Upper lobe of left lung (tissue), 6 donors: ENCODE measurements around the gene RNF4. TPM values are rescaled to one million over a fixed set of nuclear protein-coding genes. Genes with fewer than 3 reads are reported as not detected.

Experiments
- ATAC-seq, 2 donors: fragments of 200-7000 bp; cut with Tn5 transposase; one replicate each; pipeline ENCODE4 v1.9.1; 2022; ENCODE audit warnings: mild to moderate bottlenecking in 2 of 2, moderate library complexity in 2 of 2; ENCODE audit not compliant: low FRiP score in 2 of 2
- DNase-seq, 2 donors: peaks; one replicate each; pipeline ENCODE4 v3.0.0-alpha.2; 2019 to 2020
- H3K27ac ChIP-seq, 4 donors: fragments of 200-600 bp; sonication (generic); one replicate each; pipeline ENCODE4 v1.5.1; 2016 to 2019
- H3K27me3 ChIP-seq, 4 donors: fragments of 200-600 bp; sonication (generic); one replicate each; pipeline ENCODE4 v1.5.1; 2017 to 2019
- H3K36me3 ChIP-seq, 4 donors: fragments of 200-600 bp; sonication (generic); one replicate each; pipeline ENCODE4 v1.5.1; 2016 to 2019
- H3K4me1 ChIP-seq, 4 donors: fragments of 200-600 bp; sonication (generic); one replicate each; pipeline ENCODE4 v1.5.1; 2018 to 2019
- H3K4me3 ChIP-seq, 4 donors: fragments of 200-600 bp; sonication (generic); one replicate each; pipeline ENCODE4 v1.5.1; 2017 to 2019; ENCODE audit warnings: mild to moderate bottlenecking in 2 of 4, moderate library complexity in 1 of 4
- H3K9me3 ChIP-seq, 4 donors: fragments of 200-600 bp; sonication (generic); one replicate each; pipeline ENCODE4 v1.5.1; 2018 to 2019
- EP300 ChIP-seq, 4 donors: sonication (generic); formaldehyde crosslinking; IDR thresholded peaks; one replicate each; pipeline ENCODE4 v1.5.1; 2017; ENCODE audit warnings: antibody characterized with exemption in 4 of 4, control low read depth in 2 of 4
- POLR2A ChIP-seq, 4 donors: fragments of 450-650 bp; IDR thresholded peaks; one replicate each; pipeline ENCODE4 v1.5.1; 2016 to 2017; ENCODE audit warnings: antibody characterized with exemption in 4 of 4, mild to moderate bottlenecking in 2 of 4
- POLR2AphosphoS5 ChIP-seq, 2 donors: sonication (generic); formaldehyde crosslinking; IDR thresholded peaks; one replicate each; pipeline ENCODE4 v1.5.1; 2017; ENCODE audit warnings: antibody characterized with exemption in 2 of 2
- WGBS, 2 donors: methylation state at CpG; one replicate each; pipeline ENCODE4 v1.1.5; 2017 to 2018; 5-methylcytosine and 5-hydroxymethylcytosine counted together
- total RNA-seq, 6 donors: library from RNA; depleted of rRNA in 4 of 6; stranded (reverse); fragments of >200 nt in 4 of 6; gene quantifications; one replicate each; pipeline versions ENCODE4 v1.1.0 to v1.2.1, GENCODE V29; 2016 to 2021
- TF ChIP-seq, protein P1 (sequence below), 6 experiments: fragments of 450-650 bp in 4 of 6; fragments of 200-600 bp in 2 of 6; sonication (generic) in 2 of 6; IDR thresholded peaks; one replicate each; pipeline ENCODE4 v1.5.1; 2016 to 2019; ENCODE audit warnings: antibody characterized with exemption in 6 of 6
- donor health status: DM: no; HTN: no; CAD: no; lungs with moderate emphysema.
- donor health status: DM: no; HTN: yes; CAD: no; lungs with severe emphysema.

The RNF4 gene
- total RNA-seq, 6 donors from 2014 or later: 28.0 to 48.5 (median 43.3) TPM

DNA sequence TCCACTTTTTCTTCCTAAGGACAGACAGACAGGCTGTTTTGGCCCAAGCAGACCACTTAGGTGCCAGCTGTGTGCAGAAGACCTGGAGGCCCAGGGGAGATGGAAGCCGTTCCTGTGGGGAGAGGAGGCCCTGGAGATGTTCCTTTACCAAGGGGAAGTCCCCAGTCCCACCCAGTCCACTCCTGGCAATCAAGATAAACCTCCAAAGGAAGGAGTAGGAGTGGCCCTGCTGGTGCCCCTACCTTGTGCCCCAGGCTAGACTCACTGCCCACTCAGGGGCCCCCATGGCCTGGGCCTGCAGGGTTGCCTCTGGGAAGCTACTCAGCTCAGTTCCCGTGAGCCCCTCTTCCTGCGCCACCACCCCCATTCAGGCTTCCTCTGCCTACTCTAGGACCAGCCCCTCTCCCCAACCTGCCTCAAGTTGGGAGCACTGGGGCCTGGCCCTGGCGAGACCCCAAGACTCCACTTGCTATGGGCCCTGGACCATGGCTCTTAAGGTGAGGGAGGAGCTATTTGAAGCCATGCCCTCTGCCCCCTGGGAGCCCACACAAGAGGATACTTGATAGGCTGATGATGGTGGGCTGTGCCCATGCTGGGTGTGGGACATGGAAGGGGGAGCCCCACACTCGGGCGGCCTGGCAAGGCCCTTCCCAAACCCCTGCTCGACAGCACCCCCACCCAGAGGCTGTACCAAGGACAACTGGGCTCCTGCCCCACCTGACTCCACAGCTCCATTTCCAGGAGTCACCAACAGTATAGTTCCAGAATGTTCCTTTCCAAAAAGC is 24.8 kb upstream of the RNF4 start:
- Histone ChIP-seq H3K36me3 (no peaks in the 10 kb centered on the region), H3K4me3 (no peak overlapping the region), H3K27me3 (no peaks in the 10 kb centered on the region), H3K4me1 (no peaks in the 10 kb centered on the region), H3K27ac (no peak overlapping the region), H3K9me3 (no peaks in the 10 kb centered on the region)
- DNase-seq (peak in 1 of 2 donors; percentile 44), ATAC-seq (no peak)
- 89 to 93% methylated on average over 3 to 7 of the region's 7 CpGs for WGBS, 2 donors
- TF ChIP-seq POLR2AphosphoS5 (IDR thresholded peaks at IDR 0.05) (no peak), POLR2A (IDR thresholded peaks at IDR 0.05) (no peak), EP300 (IDR thresholded peaks at IDR 0.05) (no peak)
- TF ChIP-seq, protein P1, sequence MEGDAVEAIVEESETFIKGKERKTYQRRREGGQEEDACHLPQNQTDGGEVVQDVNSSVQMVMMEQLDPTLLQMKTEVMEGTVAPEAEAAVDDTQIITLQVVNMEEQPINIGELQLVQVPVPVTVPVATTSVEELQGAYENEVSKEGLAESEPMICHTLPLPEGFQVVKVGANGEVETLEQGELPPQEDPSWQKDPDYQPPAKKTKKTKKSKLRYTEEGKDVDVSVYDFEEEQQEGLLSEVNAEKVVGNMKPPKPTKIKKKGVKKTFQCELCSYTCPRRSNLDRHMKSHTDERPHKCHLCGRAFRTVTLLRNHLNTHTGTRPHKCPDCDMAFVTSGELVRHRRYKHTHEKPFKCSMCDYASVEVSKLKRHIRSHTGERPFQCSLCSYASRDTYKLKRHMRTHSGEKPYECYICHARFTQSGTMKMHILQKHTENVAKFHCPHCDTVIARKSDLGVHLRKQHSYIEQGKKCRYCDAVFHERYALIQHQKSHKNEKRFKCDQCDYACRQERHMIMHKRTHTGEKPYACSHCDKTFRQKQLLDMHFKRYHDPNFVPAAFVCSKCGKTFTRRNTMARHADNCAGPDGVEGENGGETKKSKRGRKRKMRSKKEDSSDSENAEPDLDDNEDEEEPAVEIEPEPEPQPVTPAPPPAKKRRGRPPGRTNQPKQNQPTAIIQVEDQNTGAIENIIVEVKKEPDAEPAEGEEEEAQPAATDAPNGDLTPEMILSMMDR (IDR thresholded peaks at IDR 0.05): no peak

DNA sequence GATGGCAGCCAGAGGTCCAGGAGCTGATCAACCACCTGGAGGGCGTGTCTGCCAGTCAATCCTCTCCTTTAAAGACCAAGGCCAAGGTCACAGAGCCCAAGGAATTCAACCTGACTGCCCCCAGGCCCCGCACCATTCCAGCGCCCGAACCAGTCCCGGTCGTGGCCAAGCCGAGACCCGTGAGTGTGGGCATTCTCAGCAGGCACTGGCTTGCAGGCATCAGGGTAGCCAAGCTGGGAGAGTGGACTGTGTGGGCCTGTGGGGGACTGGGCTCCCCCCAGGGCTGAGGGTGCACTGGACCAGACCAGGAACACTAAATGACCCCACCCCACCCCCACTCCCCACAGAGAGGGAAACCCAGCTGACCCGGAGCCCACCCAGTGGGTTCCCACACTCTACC is 23.8 kb upstream of the RNF4 start:
- no peak overlapping the region for H3K4me3 ChIP-seq
- no peak for ATAC-seq

DNA sequence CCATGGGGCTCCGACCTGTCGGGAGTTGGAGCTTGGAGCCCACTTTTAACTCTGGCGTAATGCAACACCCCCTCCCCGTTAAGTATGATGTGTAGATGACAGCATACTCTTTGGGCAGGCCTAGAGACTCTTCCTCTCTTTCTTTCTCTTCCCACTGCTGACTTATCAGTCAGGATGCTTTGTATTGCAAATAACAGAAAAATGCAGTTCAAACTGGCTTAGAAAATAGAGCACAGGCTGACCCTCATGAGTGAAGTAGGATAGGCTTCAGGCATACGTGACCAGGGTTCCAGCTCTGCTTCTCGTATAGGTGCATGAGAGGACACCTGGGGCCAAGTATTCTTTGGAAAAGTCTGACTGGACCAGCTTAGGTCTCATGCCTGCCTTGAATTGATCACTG is 23.3 kb upstream of the RNF4 start:
- no peaks in the 10 kb centered on the region for H3K36me3 ChIP-seq
- 95 to 97% methylated on average over 6 of the region's 6 CpGs for WGBS, 2 donors
- no peak for TF ChIP-seq EP300 (IDR thresholded peaks at IDR 0.05)
- TF ChIP-seq, protein P1 (IDR thresholded peaks at IDR 0.05): no peak
- TF ChIP-seq POLR2A (IDR thresholded peaks at IDR 0.05): no peak
- TF ChIP-seq POLR2AphosphoS5 (IDR thresholded peaks at IDR 0.05): no peak

More for the DNA sequence above, 23.8 kb upstream of the RNF4 start:
- Histone ChIP-seq H3K4me1 (no peaks in the 10 kb centered on the region), H3K27ac (no peak overlapping the region), H3K36me3 (no peaks in the 10 kb centered on the region), H3K9me3 (no peaks in the 10 kb centered on the region), H3K27me3 (no peaks in the 10 kb centered on the region)
- peak in 1 of 2 donors; percentile 57 for DNase-seq
- 94 to 100% methylated on average over 1 to 9 of the region's 9 CpGs for WGBS, 2 donors
- no peak for TF ChIP-seq POLR2A (IDR thresholded peaks at IDR 0.05)
- TF ChIP-seq, protein P1 (IDR thresholded peaks at IDR 0.05): no peak
- no peak for TF ChIP-seq POLR2AphosphoS5 (IDR thresholded peaks at IDR 0.05)
- no peak for TF ChIP-seq EP300 (IDR thresholded peaks at IDR 0.05)

DNA sequence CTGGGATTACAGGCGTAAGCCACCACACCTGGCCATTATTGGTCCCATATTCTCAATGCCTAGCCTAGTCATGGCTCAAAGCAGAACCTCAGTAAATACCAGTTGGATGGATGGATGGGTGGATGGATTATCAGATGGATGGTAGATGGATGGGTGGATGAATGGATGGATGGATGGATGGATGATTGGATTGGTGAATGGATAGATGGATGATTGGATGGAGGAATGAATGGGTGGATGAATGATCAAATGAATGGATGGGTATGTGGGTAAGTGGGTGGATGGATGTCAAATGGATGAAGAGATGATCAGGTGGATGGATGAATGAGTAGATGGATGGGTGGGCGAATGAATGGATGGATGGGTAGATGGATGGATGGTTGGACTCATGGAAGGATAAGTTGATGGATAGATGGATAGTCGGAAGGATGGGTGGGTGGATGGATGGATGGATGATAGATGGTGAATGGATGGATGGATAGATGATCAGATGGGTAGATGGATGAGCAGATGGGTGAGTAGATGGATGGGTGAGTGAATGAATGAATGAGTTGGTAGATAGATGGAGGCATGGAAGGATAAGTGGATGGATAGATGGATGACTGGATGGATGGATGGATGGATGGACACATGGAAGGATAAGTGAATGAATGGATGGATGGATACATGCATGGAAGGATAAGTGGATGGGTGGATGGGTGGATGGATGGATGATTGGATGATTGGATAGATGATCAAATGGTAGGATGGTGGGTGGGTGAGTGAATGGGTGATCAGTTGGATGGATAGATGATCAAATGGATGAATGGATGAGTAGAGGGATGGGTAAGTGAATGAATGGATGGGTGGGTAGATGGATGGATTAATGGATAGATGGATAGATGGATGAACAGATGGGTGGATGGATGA is 22.0 kb upstream of the RNF4 start:
- no peak for DNase-seq
- TF ChIP-seq, protein P1 (IDR thresholded peaks at IDR 0.05): no peak
- TF ChIP-seq POLR2A (IDR thresholded peaks at IDR 0.05) (no peak), EP300 (IDR thresholded peaks at IDR 0.05) (no peak), POLR2AphosphoS5 (IDR thresholded peaks at IDR 0.05) (no peak)
- no peak for ATAC-seq
- H3K36me3 ChIP-seq: no peaks in the 10 kb centered on the region
- 89 to 90% methylated on average over 3 of the region's 3 CpGs for WGBS, 2 donors
- no peaks in the 10 kb centered on the region for H3K9me3 ChIP-seq
- H3K27me3 ChIP-seq: no peaks in the 10 kb centered on the region
- H3K27ac ChIP-seq: no peak overlapping the region
- H3K4me3 ChIP-seq: no peak overlapping the region
- H3K4me1 ChIP-seq: no peaks in the 10 kb centered on the region

More for the DNA sequence above, 23.3 kb upstream of the RNF4 start:
- Histone ChIP-seq H3K27me3 (no peaks in the 10 kb centered on the region), H3K9me3 (no peaks in the 10 kb centered on the region), H3K4me1 (no peaks in the 10 kb centered on the region), H3K27ac (no peak overlapping the region), H3K4me3 (no peak overlapping the region)
- DNase-seq (no peak), ATAC-seq (no peak)
